Ascending aorta (tissue), 2 donors: ENCODE data around the gene IWS1. TPM values are rescaled to one million over a fixed set of nuclear protein-coding genes. Genes with fewer than 3 reads are reported as not detected.

Experiments
- DNase-seq, 2 donors: peaks; one replicate each; pipeline ENCODE4 v3.0.0-alpha.2; 2019; ENCODE audit warnings: low spot score in 2 of 2
- H3K27ac ChIP-seq, 2 donors: fragments of 200-600 bp; sonication (generic); one replicate each; pipeline ENCODE4 v1.5.1; 2016 to 2017; ENCODE audit warnings: mild to moderate bottlenecking in 1 of 2
- H3K27me3 ChIP-seq: fragments of 200-600 bp; sonication (generic); one replicate; pipeline ENCODE4 v1.5.1; 2017
- H3K36me3 ChIP-seq, 2 donors: fragments of 200-600 bp; sonication (generic); one replicate each; pipeline ENCODE4 v1.5.1; 2016
- H3K4me1 ChIP-seq, 2 donors: fragments of 200-600 bp; sonication (generic); one replicate each; pipeline ENCODE4 v1.5.1; 2016 to 2017; ENCODE audit warnings: mild to moderate bottlenecking in 1 of 2
- H3K4me3 ChIP-seq, 2 donors: fragments of 200-600 bp; sonication (generic); one replicate each; pipeline ENCODE4 v1.5.1; 2016 to 2017; ENCODE audit warnings: mild to moderate bottlenecking in 1 of 2
- H3K9me3 ChIP-seq, 2 donors: fragments of 200-600 bp; sonication (generic); one replicate each; pipeline ENCODE4 v1.5.1; 2016
- intact Hi-C: fragments of 100-400 bp; cut with DNase I; formaldehyde crosslinking; loops from one replicate; pipeline ENCODE4 v1.15.1; 2023
- total RNA-seq: library from RNA; depleted of rRNA; stranded (reverse); fragments of >200 nt; gene quantifications from one replicate; pipeline ENCODE4 v1.1.0, GENCODE V29; 2016
- TF ChIP-seq, protein P1 (sequence below), 3 experiments: fragments of 200-600 bp in 2 of 3; fragments of 450-650 bp in 1 of 3; sonication (generic) in 2 of 3; IDR thresholded peaks; one replicate each; pipeline ENCODE4 v1.5.1; 2016 to 2019; ENCODE audit warnings: antibody characterized with exemption in 3 of 3, mild to moderate bottlenecking in 1 of 3, moderate library complexity in 1 of 3

IWS1 gene
- total RNA-seq, 1 donor from 2014 or later: 54.6 TPM

DNA sequence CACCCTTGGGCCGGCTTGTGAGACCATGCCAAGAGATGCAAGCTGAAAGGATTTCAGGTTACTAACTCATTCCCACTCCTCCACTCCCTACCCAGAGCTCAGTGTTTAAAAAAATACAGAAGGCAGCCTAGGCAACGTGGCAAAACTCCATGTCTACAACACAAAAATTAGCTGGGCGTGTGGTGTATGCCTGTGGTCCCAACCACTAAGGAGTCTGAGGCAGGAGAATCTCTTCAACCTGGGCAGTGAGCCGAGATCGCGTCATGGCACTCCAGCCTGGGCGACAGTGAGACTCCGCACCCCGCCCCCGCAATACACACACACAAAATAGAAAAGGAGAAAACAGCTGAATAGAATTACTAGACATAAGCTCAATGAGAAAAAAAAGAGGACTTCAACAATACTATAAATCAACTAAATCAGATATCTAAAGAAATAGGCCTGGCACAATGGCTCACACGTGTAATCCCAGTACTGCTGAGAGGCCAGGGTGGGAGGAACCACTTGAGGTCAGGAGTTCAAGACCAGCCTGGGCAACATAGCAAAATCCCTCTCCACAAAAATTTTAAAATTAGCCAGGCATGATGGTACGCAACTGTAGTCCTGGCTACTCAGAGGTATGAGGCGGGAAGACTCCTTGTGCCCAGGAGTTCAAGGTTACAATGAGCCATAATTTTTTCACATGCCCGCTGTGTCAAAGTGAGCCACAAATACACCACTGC, 10.1 kb downstream of the IWS1 start:
- peaks cover 0 to 17% of the 10 kb centered on the region in 2 donors for H3K4me1 ChIP-seq
- H3K27ac ChIP-seq: peak overlapping the region; percentile 74 to 83
- peaks cover 7 to 14% of the 10 kb centered on the region in 2 donors for H3K36me3 ChIP-seq
- H3K9me3 ChIP-seq: no peaks in the 10 kb centered on the region
- intact Hi-C loops: no loop called here
- H3K4me3 ChIP-seq: no peak overlapping the region
- H3K27me3 ChIP-seq: no peaks in the 10 kb centered on the region
- TF ChIP-seq, protein P1, sequence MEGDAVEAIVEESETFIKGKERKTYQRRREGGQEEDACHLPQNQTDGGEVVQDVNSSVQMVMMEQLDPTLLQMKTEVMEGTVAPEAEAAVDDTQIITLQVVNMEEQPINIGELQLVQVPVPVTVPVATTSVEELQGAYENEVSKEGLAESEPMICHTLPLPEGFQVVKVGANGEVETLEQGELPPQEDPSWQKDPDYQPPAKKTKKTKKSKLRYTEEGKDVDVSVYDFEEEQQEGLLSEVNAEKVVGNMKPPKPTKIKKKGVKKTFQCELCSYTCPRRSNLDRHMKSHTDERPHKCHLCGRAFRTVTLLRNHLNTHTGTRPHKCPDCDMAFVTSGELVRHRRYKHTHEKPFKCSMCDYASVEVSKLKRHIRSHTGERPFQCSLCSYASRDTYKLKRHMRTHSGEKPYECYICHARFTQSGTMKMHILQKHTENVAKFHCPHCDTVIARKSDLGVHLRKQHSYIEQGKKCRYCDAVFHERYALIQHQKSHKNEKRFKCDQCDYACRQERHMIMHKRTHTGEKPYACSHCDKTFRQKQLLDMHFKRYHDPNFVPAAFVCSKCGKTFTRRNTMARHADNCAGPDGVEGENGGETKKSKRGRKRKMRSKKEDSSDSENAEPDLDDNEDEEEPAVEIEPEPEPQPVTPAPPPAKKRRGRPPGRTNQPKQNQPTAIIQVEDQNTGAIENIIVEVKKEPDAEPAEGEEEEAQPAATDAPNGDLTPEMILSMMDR (IDR thresholded peaks at IDR 0.05): no peak
- peak; percentile 48 to 93 for DNase-seq

DNA sequence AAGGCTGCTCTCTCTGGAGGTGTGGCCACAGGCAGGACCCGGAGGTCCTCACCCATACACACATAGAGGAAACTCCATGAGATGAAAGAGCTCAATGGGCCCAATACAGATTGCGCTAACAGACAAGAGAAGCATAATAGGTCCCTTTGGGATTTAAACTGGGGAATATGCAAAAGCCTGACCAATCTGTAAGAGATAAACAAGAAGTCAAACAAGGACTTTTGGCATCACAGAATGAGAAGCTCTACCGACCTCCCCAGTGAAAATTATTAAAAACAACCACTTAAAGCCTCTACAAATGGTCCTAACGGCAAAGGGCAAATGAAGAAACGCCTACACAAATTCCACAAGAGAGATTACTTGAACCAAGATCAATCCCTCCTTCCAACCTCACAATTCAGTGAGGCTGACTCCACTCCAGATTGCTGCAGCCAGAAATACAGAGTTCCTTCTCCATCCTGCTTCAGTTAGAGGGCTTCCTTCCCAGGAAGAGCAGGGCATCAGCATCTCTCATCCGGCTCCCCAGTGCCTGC, 10.8 kb downstream of the IWS1 start:
- Histone ChIP-seq H3K27me3 (no peaks in the 10 kb centered on the region), H3K9me3 (no peaks in the 10 kb centered on the region), H3K4me1 (peaks cover 0 to 17% of the 10 kb centered on the region in 2 donors), H3K36me3 (peaks cover 7 to 14% of the 10 kb centered on the region in 2 donors), H3K4me3 (no peak overlapping the region), H3K27ac (peak overlapping the region; percentile 74 to 83)
- intact Hi-C loops: no loop called here
- TF ChIP-seq, protein P1 (IDR thresholded peaks at IDR 0.05): no peak
- no peak for DNase-seq

DNA sequence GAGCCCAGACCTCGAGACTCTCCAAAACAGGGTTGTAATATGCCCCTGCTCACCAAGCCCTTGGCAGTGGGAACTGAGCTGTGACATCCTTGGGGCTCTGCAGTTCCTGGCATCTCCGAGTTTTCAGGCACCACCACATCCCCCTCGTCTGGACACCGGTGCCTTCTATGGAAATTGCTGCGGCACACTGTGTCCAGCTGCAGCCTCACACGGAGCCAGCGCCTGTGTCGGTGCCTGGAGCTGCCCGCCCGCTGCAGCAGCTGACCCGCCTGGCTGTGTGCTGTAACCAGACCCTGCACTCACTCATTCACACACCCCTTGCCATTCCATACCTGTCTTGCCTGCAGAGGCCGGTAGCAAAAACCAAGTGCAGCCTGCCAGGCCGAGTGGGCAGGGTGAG, 11.8 kb downstream of the IWS1 start:
- Histone ChIP-seq H3K27me3 (no peaks in the 10 kb centered on the region), H3K9me3 (no peaks in the 10 kb centered on the region), H3K4me3 (no peak overlapping the region), H3K4me1 (peaks cover 0 to 17% of the 10 kb centered on the region in 2 donors), H3K27ac (peak overlapping the region in 1 of 2 donors; percentile 83), H3K36me3 (peaks cover 7 to 14% of the 10 kb centered on the region in 2 donors)
- TF ChIP-seq, protein P1 (IDR thresholded peaks at IDR 0.05): no peak
- no peak for DNase-seq
- intact Hi-C loops: no loop called here

DNA sequence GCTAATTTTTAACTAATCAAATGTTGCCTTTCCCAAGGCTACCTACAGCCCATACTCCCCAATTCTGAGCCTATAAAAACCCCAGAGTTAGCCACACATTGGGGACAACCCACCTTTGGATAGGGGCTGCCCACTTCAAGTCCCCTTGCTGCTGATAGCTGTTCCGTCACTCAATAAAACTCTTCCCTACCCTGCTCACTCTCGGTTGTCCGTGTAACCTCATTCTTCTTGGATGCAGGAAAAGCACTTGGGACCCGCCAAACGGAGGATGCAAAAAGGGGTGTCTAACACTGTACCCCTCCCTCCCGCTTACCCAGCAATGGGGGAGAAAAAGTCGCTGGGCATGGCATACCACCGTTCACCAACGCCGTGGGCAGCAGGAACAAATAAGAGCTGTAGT, 12.2 kb downstream of the IWS1 start:
- H3K4me1 ChIP-seq: peaks cover 0 to 21% of the 10 kb centered on the region in 2 donors
- no peak overlapping the region for H3K4me3 ChIP-seq
- DNase-seq: no peak
- no peaks in the 10 kb centered on the region for H3K9me3 ChIP-seq
- intact Hi-C loops: no loop called here
- no peaks in the 10 kb centered on the region for H3K27me3 ChIP-seq
- H3K36me3 ChIP-seq: peaks cover 7 to 14% of the 10 kb centered on the region in 2 donors
- TF ChIP-seq, protein P1 (IDR thresholded peaks at IDR 0.05): no peak
- H3K27ac ChIP-seq: no peak overlapping the region

DNA sequence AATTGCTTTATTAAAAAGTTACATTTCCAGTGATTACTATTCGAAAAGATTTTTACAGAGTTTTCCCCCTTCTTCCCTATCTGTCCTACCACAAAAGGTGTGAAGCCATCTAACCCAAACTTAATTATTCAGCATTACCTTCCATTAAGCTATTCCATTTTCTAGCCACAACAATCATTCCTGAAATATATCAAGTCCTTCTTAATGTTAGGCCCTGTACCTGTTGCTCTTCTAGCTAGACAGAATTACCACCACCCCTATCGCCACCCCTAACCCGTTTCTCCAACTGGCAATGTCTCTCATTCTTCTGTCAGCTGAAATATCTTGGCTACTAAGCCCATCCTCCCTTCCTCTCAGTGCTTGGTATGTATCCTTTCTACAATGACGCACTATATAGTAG, 13.9 kb downstream of the IWS1 start:
- TF ChIP-seq, protein P1 (IDR thresholded peaks at IDR 0.05): no peak
- Histone ChIP-seq H3K4me1 (peaks cover 0 to 33% of the 10 kb centered on the region in 2 donors), H3K4me3 (no peak overlapping the region), H3K27ac (no peak overlapping the region), H3K36me3 (peaks cover 0 to 2% of the 10 kb centered on the region in 2 donors), H3K9me3 (no peaks in the 10 kb centered on the region), H3K27me3 (no peaks in the 10 kb centered on the region)
- intact Hi-C loops: no loop called here
- no peak for DNase-seq
